HG02884 (cell line): ENCODE measurements around the gene AFG1L.
"Not testable (repeated sequence)": the region's sequence is repeated elsewhere in the genome, so short reads cannot be mapped to it uniquely, and the experiment has no call there.

ENCODE experiments used
- ATAC-seq: cut with Tn5 transposase; IDR thresholded peaks from one replicate; pipeline ENCODE4 v1.9.1; 2021; ENCODE audit warnings: mild to moderate bottlenecking, moderate library complexity; ENCODE audit not compliant: unreplicated experiment

Gene AFG1L

DNA sequence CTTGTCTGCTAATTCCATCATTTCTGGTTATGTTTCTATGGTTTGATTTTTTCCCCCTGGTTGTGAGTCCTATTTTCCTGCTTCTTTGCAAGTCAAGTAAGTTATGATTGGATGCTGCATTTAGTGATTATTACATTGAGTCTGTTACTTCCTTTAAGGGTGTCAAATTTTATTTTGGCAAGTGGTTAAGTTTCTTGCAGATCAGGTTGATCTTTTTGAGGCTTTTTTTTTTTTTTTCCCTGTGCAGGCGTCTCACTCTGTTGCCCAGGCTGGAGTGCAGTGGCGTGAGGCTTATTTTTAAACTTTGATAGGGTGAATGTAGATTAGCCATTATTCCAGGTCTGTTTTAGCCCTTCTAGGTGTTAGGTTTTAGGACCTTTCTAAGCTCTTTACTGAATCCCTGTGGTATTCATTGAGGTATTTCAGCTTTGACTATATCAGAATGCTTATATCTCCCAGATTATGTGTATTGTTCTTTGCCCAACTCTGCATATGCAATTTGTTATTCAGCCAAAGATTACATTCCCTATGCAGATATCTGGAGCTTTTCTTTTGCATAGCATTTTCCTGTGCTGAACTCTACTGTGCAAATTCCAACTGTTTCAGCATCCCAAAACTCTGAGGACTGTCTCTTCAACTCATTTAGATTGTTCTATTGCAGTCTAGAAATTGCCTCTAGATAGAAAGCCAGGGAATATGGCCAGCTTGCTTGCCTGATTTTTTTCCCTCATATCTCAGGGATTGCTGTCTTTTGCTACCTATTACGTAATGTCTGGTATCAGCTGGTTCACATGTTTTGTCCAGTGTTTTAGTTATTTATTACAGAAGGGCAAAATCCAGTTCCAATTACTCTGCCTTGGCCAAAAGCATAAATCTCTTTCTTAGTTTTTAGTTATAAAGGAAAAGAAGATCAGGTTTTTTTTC is 113.3 kb downstream of the AFG1L start:
- no peak for ATAC-seq

DNA sequence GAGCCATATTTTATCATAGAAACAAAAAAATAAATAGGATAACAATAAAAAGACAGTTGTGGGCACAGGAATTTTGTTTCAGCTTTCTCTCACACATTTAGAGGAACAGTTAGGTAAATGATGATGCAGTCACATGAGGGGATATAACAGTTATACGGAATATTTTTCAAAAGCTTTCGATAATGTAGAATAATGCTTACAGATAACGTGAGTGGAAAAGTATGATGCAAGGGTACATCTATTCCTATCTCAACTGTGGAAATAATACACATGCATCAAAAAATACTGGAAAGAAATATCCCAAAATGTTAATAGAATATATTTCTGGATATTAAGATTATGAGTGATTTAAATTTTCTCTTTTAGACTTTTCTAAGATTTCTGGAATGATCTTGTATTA is 114.0 kb downstream of the AFG1L start:
- no peak for ATAC-seq

GRCh38 chr6:108416047-108416833 is 121.4 kb downstream of the AFG1L start:
- ATAC-seq, result not testable (repeated sequence)

DNA sequence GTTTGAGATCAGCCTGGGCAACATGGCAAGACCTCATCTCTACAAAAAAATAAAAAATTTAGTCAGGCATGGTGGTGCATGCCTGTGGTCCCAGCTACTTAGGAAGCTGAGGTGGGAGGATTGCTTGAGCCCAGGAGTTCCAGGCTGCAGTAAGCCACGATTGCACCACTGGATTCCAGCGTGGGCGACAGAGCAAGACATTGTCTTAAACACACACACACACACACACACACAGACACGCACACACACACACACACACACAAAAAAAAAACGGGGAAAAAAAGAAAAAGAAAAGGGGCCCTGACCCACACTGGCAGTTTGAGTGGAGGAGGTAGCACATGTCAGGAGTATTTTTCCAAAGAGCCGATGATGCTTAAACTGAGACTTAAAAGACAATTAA is 122.2 kb downstream of the AFG1L start:
- ATAC-seq, result no peak

- ATAC-seq, result no peak
These were observed 124.6 kb downstream of the AFG1L start for GRCh38 chr6:108419474-108419873.

GRCh38 chr6:108419934-108420609 is 125.2 kb downstream of the AFG1L start:
- no peak for ATAC-seq

GRCh38 chr6:108421366-108421765 is 126.5 kb downstream of the AFG1L start:
- no peak for ATAC-seq

DNA sequence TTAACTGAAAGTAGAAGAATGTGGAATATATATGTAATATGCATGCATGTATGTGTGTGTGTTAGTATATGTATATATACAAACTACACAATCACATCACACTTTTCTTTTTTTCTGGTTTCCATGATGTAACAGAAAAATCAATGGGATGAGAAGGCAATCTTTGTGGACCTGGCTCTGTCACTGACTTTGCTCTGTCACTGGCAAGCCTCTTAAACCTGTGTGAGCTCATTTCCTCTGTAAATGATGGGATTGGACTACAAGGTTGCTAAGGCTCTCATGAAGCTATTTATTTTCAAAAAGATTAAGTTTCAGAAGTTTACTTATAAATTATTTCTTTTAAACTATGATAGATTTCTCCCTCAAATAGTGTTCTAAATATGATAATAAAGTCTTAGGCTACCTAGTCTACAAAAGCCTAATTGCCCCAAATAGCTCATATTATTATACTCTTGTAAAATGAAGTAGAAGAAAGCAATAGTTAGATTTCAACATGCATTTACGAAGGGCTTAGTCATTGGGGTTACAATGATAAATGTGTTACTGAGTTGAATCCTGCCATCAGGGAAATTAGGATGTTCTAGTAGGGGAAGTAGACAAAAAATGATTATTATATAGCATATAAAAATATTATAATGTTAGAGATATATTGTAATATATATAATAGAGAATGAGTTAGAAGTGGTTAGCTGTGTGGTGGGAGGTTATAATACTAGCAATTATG is 129.3 kb downstream of the AFG1L start:
- no peak for ATAC-seq

GRCh38 chr6:108425428-108425827 is 130.6 kb downstream of the AFG1L start:
- no peak for ATAC-seq

GRCh38 chr6:108432143-108432542 is 137.3 kb downstream of the AFG1L start:
- no peak for ATAC-seq

DNA sequence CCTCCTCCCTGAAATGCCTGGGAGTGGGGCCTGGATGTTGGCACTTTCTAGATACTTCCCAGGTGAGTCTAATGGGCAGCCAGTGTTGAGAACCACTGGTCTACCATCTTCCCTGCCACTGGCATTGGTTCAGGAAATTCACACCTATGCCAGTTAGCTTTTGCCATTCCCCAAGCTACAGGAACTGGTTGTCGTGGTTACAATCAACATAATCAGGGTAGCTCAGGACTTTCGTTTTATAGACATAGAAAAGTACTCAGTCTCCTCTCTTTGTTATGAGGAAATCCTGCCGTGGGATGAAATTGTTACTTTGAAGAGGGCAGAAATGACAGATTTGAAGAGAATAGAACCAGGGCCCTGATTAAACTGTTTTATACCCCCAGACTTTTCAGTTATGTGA is 137.9 kb downstream of the AFG1L start:
- no peak for ATAC-seq

GRCh38 chr6:108434222-108434621 is 139.4 kb downstream of the AFG1L start:
- no peak for ATAC-seq

- ATAC-seq, result no peak
These were observed 140.5 kb downstream of the AFG1L start for GRCh38 chr6:108435391-108435790.

GRCh38 chr6:108436771-108437170 is 141.9 kb downstream of the AFG1L start:
- ATAC-seq, result no peak

- no peak for ATAC-seq
These were observed 143.0 kb downstream of the AFG1L start for GRCh38 chr6:108437821-108438220.

- no peak for ATAC-seq
These were observed 144.1 kb downstream of the AFG1L start for GRCh38 chr6:108438918-108439317.

DNA sequence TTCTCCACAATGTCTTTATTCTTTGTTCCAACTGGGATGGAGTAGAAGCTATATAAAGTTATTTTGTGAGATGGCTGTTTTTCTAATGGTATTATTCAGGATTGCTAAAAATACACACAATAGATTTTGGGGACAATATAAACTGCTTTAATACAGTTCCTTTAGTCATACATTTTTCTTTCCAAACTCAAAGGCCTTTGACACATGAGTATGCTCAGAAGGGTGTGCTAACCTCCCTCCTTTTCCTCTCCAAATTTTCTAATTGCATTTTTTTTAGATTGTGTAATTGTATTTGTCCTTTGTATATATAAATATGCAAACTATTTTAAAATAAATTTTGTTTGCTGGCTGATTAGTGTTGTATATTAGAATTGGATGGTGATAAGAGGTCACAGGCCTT is 146.3 kb downstream of the AFG1L start:
- no peak for ATAC-seq

GRCh38 chr6:108442770-108443520 is 148.1 kb downstream of the AFG1L start:
- ATAC-seq, result no peak

GRCh38 chr6:108446629-108447150 is 151.8 kb downstream of the AFG1L start:
- no peak for ATAC-seq

DNA sequence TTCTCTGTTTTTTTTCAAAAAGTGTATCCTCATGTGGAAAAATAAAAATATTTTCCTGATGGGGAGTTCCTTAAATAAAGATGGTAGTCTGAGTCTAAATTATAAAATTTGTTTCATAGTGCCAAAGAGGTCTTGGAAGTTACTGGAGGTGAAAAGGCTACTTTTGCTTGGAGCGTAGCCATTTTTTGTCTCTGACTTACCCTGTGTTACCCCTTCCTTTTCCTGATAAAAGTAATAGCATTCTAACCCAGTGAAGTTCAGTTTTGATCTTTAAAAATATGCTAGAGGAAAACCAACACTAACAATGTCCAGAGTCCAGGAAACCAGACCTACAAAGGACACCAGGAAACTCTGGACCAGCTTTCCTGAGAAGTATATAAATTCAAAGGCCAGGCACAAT is 153.6 kb downstream of the AFG1L start:
- no peak for ATAC-seq
